Measurements from ENCODE around the gene PRDM15.

The PRDM15 gene, protein sequence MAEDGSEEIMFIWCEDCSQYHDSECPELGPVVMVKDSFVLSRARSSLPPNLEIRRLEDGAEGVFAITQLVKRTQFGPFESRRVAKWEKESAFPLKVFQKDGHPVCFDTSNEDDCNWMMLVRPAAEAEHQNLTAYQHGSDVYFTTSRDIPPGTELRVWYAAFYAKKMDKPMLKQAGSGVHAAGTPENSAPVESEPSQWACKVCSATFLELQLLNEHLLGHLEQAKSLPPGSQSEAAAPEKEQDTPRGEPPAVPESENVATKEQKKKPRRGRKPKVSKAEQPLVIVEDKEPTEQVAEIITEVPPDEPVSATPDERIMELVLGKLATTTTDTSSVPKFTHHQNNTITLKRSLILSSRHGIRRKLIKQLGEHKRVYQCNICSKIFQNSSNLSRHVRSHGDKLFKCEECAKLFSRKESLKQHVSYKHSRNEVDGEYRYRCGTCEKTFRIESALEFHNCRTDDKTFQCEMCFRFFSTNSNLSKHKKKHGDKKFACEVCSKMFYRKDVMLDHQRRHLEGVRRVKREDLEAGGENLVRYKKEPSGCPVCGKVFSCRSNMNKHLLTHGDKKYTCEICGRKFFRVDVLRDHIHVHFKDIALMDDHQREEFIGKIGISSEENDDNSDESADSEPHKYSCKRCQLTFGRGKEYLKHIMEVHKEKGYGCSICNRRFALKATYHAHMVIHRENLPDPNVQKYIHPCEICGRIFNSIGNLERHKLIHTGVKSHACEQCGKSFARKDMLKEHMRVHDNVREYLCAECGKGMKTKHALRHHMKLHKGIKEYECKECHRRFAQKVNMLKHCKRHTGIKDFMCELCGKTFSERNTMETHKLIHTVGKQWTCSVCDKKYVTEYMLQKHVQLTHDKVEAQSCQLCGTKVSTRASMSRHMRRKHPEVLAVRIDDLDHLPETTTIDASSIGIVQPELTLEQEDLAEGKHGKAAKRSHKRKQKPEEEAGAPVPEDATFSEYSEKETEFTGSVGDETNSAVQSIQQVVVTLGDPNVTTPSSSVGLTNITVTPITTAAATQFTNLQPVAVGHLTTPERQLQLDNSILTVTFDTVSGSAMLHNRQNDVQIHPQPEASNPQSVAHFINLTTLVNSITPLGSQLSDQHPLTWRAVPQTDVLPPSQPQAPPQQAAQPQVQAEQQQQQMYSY

DNA sequence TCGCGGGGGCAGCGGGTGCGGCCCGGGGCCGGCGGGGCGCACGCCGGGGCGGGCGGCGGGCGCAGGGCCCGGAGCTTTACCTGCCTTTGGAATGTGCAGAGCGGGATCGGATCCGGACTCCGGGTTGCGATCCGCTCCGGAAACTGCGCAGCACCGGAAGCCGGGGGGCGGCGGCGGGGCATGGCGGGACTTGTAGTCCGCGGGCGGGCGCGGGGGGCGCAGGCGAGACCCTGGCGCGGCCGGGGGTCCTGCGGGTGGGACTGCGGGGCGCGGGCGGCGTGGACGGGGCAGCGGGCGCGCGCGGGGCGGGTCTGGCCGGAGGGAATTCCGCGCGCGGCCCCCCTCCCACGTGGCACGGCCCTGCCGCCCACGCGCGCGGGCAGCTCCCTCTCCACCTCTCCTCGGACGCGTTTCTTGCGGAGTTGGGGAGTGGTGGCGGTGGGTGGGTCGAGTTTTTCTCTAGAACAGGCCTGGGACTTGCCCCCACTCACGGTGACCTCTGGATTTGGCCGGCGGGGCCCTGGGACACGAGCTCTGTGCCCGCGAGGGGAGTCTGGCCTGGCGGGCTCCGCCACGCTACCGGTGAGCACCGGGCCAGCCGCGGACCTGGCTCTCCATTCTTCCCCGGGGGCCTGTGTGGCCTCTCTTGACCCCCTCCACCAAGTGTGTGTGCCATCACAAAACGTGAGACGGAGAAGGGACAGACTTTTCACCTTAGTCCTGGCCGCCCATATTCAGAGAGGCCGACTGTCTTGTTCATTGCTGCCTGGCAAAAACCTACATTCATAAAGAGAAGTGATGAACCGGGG, at the start of gene PRDM15:
Gene PRDM15, minus strand, starts transcription at position 155 of the 809 bp plus-strand sequence. CDS start 18,981 bp downstream, outside the sequence.
- DNase-seq (ENCODE audit: low read depth in 2 of 2): peak; percentile 79 to 87

DNA sequence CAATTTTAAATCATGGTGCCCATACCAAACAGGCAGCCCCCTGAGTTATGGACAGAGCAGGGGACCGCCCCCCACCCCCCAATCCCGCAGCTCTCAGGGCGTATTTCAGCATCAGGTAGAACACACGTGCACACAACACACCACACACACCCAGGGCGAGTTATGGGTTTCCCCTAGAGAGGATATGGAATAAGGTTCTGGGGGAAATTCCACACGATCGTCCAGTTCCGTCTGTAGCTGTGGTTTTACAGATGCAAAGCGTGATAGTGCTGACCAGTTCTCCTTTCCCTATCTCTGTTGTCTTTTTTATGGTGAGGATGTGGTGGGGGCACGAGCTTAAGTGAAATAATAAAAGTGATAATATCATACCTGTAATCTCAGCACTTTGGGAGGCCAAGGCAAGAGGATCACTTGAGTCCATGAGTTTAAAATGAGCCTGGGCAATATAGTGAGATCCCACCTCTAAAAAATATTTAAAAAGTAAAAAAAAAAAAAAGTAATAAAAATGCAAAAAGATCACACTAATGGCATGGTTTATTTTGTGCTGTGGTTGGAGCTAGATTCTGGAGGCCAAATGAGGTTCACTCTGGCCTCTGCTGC, 49.6 kb upstream of the PRDM15 start:
- DNase-seq (ENCODE audit: low read depth in 2 of 2): no peak

DNA sequence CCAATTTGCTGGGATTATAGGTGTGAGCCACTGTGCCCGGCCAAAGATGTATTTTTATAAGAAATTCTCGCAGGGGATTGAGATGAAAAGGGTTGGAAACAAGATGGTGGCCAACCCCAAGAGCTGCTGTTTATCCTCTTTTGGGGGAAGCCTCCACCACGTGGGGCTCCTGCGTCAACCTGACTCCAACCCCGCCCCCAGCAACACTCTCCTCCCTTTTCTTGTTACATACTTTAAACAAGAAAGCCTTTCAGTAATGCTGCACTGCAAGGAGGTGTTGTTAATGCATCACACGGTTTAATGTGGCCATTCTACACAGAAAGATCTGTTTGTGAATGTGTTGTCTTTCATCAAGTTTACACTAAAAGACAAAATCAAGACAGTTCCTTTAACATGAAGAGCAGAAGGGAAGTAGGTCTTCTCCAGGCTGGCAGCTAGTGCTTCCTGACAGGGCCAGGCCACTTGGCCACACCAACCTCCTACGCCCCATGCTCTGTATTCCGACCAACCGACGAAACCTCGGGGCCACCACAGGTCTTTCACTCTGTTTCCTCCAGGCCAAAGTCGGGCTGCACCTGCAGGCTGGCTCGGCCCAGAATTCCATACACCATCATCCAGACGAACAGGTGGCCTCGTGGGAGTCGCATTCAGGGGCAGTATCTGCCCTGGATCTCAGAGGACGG, 48.7 kb upstream of the PRDM15 start:
- no peak for DNase-seq (ENCODE audit: low read depth in 2 of 2)

DNA sequence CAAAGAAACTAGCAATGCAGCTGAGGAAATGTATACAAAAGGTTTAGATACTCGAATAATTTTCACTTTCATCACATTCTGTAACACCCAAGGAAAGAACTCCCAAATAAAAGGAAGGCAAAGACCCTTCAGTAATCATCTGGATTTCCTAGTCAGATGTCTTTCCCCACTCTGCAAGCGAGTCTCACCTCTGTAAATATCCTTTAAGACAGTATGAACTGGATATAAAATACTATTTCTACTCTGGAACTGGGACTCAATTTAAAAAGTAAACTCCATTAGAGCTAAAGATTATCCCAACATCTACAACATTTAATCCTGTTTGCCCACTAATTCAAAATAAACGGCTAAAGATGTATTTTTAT, 47.6 kb upstream of the PRDM15 start:
- no peak for DNase-seq (ENCODE audit: low read depth in 2 of 2)

DNA sequence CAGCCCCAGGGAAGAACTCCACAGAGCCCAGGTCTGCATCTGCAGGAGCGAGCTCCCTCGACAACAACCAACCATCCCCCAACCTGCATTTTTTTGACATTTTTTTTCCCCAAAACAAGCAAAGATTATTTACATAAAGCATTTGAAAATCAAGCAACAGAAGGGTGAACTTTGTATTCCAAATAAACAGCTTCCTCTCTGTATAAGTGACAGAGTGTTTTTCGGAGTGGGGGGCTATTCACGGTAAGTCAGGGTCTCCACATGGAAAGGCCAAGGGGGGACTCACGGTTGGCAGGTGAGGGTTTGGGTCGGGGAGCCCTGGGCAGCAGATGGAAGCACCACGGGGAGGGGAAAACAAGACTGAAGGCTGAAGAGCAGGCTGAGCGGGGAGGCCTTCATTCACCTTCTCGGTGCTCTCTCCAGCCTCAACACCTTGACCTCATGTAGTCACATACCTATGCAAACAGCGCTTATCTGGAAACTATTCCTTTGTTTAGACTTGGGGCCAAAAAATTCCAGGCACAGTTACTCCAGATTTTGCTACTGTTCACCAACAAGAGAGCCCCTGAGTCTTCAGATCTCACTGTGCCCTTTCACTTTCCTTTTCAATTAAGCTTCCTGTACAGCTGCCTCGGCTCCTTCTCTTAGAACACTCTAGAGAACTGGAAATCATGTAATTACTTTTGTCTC, 47.1 kb upstream of the PRDM15 start:
- peak in 1 of 2 donors; percentile 18 for DNase-seq (ENCODE audit: low read depth in 2 of 2)

DNA sequence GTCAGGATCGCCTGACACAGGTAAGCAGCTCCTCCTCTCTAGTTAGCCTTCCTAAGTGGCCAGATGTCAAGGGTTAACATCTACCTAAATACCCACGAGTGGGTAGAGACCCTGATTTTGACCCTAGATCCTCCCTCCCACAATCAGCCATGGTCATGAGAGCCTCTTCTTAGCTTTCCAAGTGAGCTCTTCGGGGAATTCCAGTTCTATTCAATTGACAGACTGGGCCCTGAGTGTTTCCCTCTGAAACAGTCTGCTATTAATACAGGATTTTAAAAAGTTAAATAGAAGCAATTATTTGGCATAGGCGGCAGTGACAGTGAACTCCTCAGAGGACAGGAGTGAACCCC, 46.6 kb upstream of the PRDM15 start:
- no peak for DNase-seq (ENCODE audit: low read depth in 2 of 2)

DNA sequence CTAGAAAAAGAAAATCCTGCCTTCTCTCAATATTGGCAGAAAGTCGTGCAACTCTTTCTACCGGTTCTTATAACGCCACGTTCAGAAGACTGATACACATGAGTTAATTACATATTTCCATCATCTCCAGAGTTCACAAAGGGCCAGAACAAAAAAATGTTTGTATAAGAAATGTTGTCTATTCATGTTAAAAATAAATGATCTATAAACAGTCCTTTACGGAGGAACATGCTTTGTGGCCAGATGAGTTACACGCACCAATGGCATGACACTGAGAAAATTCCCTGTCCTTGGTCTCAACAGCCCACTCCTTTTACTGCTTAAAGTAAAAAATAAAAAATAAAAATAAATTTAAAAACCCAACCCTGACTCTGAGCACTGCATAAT, 45.2 kb upstream of the PRDM15 start:
- DNase-seq (ENCODE audit: low read depth in 2 of 2): no peak

DNA sequence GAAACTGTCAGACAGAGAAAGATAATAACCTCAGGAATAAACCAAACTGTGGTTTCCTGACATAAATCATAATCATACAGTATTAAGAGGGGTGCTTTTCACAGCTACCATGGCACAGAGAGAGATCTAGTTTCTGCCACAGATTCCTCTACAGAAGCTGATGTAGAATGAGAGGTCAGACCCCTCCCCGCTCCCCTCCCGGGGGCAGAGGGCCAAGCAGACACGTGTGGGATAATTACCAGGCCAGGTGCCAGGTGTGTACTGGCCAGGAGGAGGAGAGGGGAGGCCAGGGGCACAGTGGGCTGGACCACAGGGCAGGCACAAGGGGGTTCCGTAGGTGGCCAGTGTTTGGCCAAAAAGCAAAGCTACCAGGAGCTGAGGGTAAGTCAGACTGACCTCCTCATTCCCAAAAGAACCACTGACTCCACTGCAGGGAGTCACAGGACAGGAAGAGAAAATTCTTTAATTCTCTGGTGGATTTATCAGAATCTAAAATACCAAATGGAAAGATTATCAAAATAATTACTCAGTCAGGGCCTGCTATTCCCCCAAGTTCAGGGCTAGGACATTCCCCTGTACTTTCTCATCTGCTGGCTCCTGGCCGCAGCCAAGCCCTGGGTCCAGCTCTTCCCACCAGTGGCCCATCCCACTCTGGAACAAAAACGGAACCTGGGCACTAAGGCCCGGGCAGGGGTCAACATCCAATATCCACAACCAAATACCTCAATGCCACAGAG, 44.7 kb upstream of the PRDM15 start:
- DNase-seq (ENCODE audit: low read depth in 2 of 2): no peak

DNA sequence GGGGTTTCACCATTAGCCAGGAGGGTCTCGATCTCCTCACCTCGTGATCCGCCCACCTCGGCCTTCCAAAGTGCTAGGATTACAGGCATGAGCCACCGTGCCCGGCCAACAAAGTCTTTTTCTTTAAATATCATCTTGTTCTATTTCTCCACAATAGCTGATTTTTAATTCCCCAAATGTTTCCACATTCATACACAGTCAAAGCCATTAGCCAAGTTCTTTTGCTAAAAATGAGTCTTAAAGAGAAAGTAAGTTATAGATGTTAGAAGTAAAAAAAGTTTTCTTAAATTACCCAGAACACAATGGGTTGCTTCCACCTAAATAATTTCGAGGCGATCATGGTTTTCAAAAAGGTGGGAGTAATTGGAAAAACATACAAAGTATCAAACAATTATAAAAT, 44.0 kb upstream of the PRDM15 start:
- no peak for DNase-seq (ENCODE audit: low read depth in 2 of 2)

DNA sequence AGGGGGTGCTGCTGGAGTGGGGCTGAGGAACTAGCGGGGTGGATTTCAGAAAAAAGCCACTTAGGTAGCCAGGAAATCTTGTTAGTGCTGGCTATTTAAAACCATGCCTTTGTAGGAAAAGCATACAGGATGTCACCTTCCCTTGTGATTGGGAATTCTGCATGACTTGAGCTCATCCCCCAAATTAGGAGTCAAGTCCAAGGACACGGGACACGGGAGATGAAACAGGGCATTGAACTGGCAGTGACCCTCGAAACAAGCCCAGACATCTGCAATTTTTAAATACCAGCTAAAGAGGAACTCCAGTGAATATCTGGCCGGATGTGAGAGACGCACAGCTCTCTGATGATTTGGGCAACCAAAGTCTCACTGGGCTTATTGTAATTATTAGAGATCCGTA, 41.9 kb upstream of the PRDM15 start:
- DNase-seq (ENCODE audit: low read depth in 2 of 2): no peak

DNA sequence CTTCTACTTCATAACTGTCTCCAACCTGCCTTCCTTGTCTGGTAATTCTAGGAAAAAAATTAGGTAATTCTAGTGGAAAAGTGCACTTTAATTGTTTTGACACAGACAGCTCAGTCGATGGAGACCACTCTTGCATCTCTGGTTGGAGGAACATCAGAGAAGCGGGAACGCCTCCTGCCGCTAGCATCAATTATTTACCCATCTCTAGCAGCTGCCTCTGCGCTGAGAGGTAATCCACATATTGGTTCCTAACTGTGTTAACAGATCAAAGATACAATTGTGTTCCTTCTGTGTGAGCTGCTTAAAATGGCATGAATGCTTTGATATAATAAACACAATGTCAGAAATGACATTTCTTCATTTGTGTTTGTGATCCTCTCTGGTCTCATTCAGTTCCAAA, 41.3 kb upstream of the PRDM15 start:
- no peak for DNase-seq (ENCODE audit: low read depth in 2 of 2)

DNA sequence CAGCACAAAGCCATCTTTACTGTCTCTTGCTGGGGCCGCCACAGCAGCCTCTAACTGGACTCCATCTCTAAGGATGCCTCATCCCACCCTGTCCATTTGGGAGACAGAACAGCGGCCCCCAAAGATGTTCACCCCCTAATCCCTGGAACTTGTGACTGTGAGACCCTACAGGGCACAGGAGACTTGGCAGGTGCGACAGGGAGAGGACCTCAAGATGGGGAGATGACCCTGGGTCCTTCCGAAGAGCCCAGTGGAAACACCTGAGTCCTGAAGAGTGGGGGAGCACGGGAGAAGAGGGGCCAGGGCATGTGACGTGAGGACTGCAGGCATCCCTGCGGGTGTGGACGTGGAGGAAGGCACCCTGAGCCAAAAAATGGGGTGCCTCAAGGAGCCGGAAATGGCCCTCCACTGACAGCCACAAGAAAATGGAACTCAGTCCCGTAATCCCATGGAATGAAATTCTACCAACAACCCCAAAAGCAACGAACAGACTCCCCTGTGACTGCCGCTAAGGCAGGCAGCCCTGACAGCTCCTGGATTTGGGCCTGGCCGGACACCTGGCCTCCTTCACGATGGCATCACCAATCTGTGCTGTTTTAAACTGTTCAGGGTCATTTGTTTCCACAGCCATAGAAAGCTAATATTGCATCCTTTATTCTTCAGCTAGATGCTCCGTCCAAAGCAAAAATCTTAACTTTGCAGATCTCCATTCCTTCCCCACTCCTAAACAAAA, 40.7 kb upstream of the PRDM15 start:
- no peak for DNase-seq (ENCODE audit: low read depth in 2 of 2)

DNA sequence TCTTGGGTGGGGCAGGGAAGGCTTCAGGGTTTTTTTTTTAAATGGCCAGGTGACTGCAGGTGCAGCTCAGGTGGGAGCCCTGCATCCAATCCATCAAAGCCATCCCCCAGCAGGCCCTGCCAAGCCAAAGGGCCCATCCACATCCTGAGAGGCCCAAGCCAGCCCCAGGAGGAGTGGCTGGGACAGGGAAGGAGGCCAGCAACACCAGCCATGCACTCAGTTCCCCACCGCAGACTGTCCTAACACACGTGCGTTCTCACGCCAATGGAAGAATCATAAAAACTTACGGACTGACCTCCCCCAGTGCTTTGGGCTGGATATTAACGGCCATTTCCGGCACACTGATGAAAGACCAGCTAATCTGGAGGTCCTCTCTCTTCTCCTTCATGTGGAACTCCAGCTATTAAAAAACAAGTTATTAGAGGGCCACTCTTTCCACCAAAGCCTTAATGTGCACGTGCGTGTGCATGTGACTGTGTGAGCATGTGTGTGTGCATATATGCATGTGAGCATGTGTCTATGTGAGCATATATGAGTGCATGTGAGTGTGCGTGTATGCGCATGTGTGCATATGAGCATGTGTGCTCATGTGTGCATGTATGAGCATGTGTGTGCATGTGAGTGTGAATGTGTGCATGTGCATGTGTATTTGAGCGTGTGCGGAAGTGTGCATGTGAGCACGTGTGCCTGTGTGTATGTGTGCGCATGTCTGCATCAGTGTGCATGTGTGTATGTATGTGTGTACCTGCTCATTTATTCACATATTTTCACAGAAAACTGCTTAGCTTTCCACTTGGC, 39.6 kb upstream of the PRDM15 start:
- DNase-seq (ENCODE audit: low read depth in 2 of 2): no peak

DNA sequence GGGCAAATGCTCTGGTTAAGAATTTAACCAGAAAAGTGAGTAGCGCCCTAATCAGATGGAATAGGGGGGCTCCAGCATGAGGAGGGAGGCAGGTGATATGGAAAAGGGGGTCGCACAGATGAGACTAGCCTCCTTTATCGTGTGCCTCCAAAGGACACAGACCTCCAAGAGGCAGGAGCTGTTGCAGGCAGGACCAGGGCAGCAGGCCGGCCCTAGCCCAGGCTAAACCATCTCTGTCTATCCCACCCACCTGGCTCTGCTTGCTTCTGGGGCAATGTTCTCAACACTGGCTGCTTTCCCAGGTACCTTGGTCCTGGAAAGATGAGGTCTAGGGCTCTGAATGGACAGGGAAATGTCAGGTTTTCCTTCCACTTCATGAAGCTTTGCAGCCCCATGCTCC, 38.4 kb upstream of the PRDM15 start:
- DNase-seq (ENCODE audit: low read depth in 2 of 2): no peak

DNA sequence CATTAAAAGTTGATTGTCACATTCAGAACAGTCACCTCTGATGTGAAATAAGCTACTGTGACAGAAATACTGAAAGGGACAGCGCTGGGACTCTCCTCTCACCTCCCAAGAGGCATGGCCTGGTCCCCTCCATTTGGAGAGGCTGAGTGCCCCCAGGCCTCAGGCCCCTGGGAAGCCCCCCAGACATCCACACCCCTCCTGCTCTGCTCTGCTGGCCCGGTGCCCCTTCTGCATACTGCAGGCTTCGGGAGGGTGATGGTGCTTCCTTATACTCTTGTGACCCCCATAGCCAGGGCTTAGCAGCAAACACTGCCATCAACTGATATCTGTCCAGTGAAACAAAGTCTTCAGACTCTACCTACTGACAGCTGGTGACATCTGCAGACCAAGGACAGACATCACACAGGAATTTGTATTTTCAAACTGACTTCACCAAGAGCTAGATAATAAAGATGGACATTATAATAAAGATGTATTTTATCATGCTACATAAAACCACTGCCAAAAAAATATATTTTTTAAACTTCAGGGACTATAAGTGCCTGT, 37.8 kb upstream of the PRDM15 start:
- no peak for DNase-seq (ENCODE audit: low read depth in 2 of 2)

DNA sequence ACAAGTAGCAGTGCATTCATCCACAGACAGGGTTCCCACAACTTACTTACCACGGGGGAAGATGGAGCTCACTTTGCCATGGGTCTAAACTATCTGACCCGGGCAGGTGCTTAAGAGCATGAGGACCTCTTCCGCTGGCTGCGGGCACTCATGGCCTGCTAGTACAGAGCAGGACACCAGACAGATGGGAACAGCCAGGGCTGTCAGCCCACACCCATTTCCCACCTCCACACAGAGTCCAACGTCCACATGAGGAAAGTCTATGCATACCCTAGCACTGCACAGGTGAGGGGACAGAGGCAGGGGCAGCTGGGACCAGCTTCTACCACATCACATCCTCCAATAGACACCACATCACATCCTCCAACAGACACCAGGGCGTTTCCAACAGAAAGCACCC, 35.8 kb upstream of the PRDM15 start:
- no peak for DNase-seq (ENCODE audit: low read depth in 2 of 2)

DNA sequence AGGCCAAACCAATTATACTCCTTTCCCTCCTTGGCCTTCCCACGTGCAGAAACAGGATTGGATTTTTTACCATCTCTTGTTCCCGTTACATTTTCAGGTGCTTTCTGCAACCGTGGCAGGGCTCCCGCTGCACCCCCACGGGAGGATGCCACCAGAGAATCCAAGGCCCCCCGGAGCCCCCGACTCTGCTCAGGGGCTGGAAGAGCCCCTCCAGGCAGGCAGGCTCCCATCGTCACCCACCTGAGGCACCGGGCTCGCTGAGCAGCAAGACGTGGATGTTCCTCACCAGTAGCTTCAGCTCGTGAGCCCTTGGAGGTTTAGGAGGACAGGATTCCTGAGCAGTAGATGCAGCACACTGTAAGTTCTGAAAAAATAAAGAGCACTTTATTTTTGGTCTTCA, 35.2 kb upstream of the PRDM15 start:
- DNase-seq (ENCODE audit: low read depth in 2 of 2): no peak

DNA sequence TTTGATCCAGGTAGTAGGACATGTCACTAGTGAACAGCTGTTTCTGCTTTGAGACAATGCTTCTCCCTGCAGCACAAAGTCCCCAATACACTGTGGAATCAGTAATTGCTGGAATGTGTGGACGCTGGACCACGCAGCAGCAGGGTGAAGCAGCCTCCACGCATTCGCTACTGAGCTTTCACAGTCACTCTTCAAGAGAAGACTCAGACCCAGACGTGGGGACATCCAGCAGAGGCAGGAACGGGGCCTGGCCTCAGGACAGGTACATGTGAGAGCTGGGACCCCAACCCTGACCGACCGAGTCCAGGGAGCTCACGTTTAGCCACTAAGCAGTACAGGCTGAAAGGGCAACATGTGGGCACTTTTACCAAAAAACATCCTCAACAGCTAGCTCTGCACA, 34.1 kb upstream of the PRDM15 start:
- no peak for DNase-seq (ENCODE audit: low read depth in 2 of 2)
